OCI-LY1 (cell line): ENCODE data around the gene EYS.

Source experiments
- CTCF ChIP-seq: fragments of 200-600 bp; sonication (generic), shearing (Covaris generic); IDR thresholded peaks from 2 replicates; pipeline ENCODE4 v1.5.1; 2017; ENCODE audit warnings: mild to moderate bottlenecking, antibody characterized with exemption, low read length, moderate library complexity, mixed read lengths
- EZH2 ChIP-seq: fragments of 200-600 bp; sonication (generic), shearing (Covaris generic); IDR thresholded peaks from 2 replicates; pipeline ENCODE4 v1.8.0; 2017; ENCODE audit warnings: borderline replicate concordance, mixed run types, mild to moderate bottlenecking, antibody characterized with exemption, low read length, moderate library complexity, mixed read lengths

GRCh38 chr6:63797721-63798120 lies 1909.3 kb downstream of the EYS start:
- no peak for TF ChIP-seq EZH2
- no peak for TF ChIP-seq CTCF
